Measurements from ENCODE around the gene ZNF79.

The ZNF79 gene

DNA sequence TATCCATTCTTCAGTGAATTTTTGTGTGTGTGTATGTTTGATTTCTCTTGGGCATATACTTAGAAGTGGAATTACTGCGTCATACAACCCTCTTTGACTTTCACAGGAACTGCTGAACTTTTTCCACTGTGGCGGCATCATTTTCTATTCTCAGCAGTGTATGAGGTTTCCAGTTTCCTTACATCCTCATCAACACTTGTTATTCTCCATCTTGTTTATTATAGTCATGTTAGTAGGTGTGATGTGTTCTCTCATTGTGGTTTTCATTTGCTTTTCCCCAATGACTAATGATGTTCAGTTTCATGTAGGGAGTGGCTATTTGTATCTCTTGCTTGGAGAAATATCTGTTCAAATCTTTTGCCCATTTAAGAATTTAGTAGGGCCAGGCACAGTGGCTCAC lies 2.6 kb downstream of the ZNF79 start:
- DNase-seq (ENCODE audit: low read depth in 2 of 2) = no peak

DNA sequence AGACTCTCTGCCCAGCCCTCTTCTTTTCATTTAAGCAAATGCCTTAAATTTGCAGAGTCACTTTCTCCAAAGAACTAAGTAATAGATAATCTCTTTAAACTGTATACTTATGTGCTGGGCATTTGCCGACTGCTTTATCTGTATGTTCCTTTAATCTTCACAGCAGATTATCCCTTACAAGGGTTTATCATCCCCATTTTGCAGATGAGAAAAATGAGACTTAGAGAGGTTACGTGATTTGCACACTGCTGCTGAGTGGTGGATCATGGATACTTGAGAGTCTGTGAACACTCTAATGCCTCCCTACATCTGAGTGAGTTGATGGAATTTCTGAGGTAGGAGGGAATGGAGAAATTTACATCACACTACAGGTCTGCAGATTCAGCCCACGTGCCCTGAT lies 4.2 kb downstream of the ZNF79 start:
- DNase-seq (ENCODE audit: low read depth in 2 of 2) = no peak

- no peak for DNase-seq (ENCODE audit: low read depth in 2 of 2)
Measured at GRCh38 chr9:127430415-127430814, 6.2 kb downstream of the ZNF79 start.

DNA sequence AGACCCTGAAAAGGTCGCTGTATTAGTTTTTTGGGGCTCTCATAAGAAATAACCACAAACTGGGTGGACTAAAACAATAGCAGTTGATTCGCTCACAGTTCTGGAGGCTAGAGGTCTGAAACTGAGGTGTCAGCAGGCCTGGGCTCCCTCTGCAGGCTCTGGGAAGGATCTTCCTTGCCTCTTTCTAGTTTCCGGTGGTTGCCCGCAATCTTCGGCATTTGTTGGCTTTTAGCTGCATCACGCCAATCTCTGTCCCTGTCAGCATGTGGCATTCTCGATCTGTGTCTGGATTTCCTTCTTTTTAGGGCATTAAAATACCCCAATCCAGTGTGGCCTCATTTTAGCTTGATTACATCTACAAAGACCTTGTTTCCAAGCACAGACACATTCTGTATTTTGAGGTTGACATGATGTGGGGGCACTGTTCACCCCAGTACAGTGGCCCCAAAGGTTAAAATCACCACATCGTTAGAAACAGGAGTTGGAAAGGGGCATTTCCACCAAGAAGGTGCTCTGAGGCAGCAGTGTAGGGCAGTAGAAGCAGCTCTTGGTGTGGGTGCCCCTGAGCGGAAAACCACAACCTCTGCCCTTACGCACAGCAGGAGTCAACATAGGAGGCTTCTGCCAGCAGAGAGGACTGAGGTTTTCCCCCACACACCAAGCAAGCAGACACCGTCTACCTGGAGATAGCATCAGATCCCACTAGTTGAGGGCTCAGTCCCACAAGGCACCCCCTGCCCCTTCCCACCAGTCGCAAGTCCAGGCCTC lies 13.5 kb downstream of the ZNF79 start:
- no peak for DNase-seq (ENCODE audit: low read depth in 2 of 2)

DNA sequence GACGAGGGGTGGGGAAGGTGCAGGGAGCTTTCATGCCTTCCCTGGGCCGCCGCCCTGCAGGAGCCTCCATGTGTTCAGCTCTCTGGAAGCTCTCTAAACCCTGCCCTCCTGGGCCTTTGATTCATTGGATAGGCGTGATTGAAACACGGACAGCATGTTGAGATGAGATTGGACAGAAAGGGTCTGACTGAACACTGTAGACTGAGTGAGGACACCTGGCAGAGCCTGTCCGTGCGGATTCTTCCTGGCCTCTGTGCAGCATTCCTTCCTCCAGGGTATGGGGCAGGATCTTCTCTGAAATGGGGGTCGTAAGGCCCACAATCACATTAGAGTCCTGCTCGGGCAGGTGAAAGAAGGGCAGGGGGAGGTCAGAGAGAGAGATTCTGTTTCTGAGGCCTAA lies 14.2 kb downstream of the ZNF79 start:
- DNase-seq (ENCODE audit: low read depth in 2 of 2) = no peak

- DNase-seq (ENCODE audit: low read depth in 2 of 2) = no peak
Measured at GRCh38 chr9:127444283-127444920, 20.2 kb downstream of the ZNF79 start.

- no peak for DNase-seq (ENCODE audit: low read depth in 2 of 2)
Measured at GRCh38 chr9:127444921-127445850, 21.0 kb downstream of the ZNF79 start.

GRCh38 chr9:127445851-127446712 lies 21.9 kb downstream of the ZNF79 start:
- DNase-seq (ENCODE audit: low read depth in 2 of 2) = no peak

DNA sequence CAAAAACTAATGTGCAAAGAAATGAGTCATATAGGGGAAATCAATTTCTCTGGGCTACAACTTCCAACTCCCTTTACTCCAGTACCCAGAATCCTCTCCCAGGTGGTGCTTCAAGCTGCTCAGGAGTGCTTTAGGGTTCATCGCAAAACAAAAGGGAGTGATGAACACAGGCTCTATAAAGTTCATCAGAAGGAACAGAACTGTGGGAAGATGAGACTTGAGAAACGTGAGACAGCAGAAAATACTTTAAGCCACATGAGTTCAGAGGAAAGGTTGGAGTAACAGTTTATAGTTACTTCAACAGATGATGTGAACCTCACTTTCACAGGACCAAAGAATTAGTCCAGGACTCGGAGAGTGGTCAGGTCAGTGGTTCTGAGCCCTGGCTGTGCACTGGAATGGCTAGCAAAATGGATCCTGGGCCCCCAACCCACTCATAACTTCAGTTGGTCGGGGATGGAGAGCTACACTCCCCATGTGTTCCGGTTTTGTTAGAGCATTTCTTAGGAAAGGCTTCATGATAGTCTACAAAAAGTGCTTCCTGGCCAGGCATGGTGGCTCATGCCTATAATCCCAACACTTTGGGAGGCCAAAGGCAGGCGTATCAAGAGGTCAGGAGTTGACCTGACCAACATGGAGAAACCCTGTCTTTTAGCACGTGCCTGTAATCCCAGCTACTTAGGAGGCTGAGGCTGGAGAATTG lies 22.7 kb downstream of the ZNF79 start:
- no peak for DNase-seq (ENCODE audit: low read depth in 2 of 2)

- DNase-seq (ENCODE audit: low read depth in 2 of 2) = no peak
Measured at GRCh38 chr9:127447416-127448111, 23.4 kb downstream of the ZNF79 start.

DNA sequence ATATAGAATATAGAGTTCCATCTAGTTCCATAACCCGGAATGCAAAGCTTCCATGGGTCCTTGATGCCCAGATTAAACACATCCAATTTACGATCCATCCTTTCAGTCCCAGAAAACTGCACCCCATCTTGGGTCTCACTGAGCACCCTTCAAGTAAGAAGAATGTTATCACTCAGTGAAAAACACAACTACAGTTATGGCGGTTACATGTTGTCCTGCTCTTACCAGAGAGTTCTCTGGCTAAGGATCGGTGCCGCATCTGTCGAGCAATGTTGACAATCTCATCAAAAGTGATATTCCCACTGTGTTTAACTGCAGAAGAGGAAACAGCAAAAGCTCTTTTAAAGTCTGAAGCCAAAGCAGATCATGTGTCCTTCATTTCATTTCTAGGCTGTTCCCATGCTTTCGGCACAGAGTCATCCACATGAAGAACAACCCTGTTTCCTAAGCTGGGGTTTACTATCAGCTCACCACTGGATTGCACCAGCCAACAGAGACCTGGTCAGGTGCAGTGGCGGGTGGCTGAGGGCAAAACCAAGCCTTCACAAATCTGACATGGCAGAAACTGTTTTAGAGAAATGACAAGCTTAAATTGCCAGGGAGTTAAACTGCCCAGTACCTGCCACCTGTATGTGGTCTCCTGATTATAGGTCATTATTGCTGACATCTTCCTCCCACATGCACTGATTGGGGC lies 24.1 kb downstream of the ZNF79 start:
- no peak for DNase-seq (ENCODE audit: low read depth in 2 of 2)

- DNase-seq (ENCODE audit: low read depth in 2 of 2) = no peak
Measured at GRCh38 chr9:127449332-127449966, 25.3 kb downstream of the ZNF79 start.

- DNase-seq (ENCODE audit: low read depth in 2 of 2) = no peak
Measured at GRCh38 chr9:127450243-127450760, 26.1 kb downstream of the ZNF79 start.

DNA sequence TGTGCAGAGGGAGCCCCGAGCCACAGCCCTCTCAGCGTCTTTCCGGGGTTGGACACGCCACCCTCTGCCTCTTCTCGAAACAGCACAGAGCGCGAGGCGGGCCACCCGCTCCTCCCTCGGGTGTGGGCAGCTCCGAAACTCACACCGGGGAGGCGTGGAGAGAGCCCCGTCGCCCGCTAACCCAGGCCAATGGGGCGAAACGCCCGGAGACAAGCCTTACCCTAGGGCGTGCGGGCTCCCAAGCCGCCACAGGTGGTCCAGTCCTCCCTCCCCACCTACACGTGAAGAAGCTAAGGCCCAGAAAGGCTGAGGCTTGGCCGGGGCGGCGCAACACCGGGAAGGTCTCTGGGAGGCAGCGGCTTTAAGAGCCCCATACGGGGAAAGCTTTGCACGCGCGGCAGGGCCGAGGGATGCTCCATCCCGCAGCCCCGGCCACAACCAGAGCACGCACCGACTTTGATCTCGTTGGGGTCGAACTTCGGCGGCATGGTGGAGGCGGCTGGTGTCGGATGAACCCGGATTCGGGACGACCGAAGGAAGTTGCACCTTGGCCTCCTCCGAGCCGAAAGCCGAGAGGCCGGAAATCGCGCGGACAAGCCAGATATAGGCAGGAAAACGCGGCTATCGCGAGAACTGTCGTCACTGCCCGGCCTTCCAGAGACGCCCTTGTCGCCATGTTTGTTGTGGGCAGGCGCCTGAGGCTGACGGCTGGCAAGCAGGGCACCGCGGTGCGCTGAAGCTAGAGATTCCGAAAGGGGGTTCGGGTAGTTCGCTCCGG lies 26.8 kb downstream of the ZNF79 start, which contains the start of the genes LRSAM1 and RPL12:
Gene LRSAM1 (plus strand): TSS at position 681 of the 778 bp plus-strand sequence. CDS start 3,018 bp downstream, outside the sequence.
Gene RPL12 (minus strand): TSS at position 577 of the 778 bp plus-strand sequence. CDS start 89 bp downstream, at position 488.
- DNase-seq (ENCODE audit: low read depth in 2 of 2) = peak; percentile 97 to 98

DNA sequence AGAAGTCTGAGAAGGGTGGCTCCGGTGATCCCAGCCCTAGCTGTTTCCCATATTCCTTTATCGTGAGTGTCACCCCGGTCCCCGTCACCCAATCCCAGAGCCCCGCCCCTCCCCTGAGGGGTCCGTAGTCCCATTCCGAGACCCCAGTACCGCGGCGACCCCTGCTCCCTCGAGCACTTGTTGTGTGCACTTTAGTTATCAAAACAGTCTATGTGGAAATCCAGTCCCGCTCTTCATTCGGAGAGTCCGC lies 27.4 kb downstream of the ZNF79 start:
- no peak for DNase-seq (ENCODE audit: low read depth in 2 of 2)

GRCh38 chr9:127451858-127452656 lies 27.9 kb downstream of the ZNF79 start:
- no peak for DNase-seq (ENCODE audit: low read depth in 2 of 2)

DNA sequence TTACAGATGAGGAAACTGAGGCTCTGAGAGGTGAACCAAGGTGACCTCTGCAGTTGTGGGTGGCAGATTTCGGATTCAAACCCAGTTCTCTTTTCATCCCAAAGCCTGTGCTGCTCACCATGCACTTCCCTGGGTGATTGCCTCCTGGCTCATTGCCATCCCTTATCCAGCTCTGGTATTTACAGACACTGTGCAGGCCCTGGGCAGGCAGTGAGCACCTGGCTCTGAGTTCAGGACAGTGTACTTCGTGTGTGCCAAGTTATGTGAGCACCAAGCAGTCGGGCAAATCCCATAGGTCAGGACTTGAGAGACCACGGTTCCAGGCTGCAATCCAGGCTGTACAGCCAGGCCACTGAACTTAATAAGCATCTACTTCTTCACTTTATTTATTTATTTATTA lies 28.5 kb downstream of the ZNF79 start:
- no peak for DNase-seq (ENCODE audit: low read depth in 2 of 2)
